Fibroblast of lung (primary cell): Measurements from ENCODE around the gene EYA2.

Experiments
- EZH2 ChIP-seq: IDR thresholded peaks from 2 replicates; pipeline ENCODE4 v1.5.1; 2012; ENCODE audit warnings: low read length, control low read depth, mild to moderate bottlenecking; ENCODE audit errors: missing control alignments
- TF ChIP-seq, protein P1 (sequence below), 2 donors: IDR thresholded peaks in 1 of 2; conservative IDR thresholded peaks in 1 of 2; 1 replicate in 1 of 2; 2 replicates in 1 of 2; pipeline ENCODE4 v1.5.1; 2011 to 2012; ENCODE audit warnings: low read length in 2 of 2, control low read depth in 1 of 2, inconsistent platforms in 1 of 2, low read depth in 1 of 2, mild to moderate bottlenecking in 1 of 2

DNA sequence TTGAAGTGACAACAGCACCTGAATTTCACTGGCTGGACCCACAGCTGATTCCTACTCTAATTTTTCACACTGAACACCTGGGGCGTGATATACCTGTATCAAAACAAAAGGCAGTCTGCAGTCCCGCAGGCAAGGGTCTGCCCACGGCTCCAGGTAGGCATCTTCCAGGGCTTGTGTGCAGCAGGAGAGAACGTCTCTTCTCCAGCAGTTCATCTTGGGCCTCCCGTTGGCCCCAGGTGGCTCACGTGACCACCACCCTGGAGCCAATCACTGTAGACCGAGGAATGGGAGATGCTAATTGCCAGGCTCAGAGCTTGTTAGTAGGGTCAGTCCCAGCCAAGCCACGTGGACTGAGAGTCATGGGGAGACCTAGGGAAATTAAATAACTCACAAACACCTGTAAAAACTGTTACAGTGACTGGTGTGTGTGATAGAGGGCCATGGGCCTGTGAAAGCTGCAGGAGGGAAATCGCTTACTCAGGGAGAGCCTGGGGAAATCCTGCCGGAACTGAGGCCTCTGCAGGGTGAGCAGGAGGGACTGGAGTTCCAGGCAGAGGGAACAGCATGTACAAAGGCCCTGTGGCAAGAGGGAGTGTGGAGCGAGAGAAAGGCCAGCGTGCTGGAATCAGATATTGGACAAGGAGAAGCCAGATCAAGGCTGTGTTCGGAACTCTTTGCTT is 83.4 kb downstream of the EYA2 start:
- TF ChIP-seq, protein P1, sequence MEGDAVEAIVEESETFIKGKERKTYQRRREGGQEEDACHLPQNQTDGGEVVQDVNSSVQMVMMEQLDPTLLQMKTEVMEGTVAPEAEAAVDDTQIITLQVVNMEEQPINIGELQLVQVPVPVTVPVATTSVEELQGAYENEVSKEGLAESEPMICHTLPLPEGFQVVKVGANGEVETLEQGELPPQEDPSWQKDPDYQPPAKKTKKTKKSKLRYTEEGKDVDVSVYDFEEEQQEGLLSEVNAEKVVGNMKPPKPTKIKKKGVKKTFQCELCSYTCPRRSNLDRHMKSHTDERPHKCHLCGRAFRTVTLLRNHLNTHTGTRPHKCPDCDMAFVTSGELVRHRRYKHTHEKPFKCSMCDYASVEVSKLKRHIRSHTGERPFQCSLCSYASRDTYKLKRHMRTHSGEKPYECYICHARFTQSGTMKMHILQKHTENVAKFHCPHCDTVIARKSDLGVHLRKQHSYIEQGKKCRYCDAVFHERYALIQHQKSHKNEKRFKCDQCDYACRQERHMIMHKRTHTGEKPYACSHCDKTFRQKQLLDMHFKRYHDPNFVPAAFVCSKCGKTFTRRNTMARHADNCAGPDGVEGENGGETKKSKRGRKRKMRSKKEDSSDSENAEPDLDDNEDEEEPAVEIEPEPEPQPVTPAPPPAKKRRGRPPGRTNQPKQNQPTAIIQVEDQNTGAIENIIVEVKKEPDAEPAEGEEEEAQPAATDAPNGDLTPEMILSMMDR (conservative IDR thresholded peaks at IDR 0.05 in 1 of 2, IDR thresholded peaks at IDR 0.05 in 1 of 2; ENCODE audit: low read depth in 1 of 2, low read length in 2 of 2), result no peak
- TF ChIP-seq EZH2, result no peak
